SK-N-SH (cell line): ENCODE measurements around the gene SIGLEC8. TPM values are rescaled to one million over a fixed set of nuclear protein-coding genes. Genes with fewer than 3 reads are reported as not detected.

Source experiments
- CTCF ChIA-PET: fragments of 300-600, 350-600 bp; formaldehyde crosslinking; extraction: SDS; loops from one replicate; lab custom pipeline; 2021; lab: Yijun Ruan, JAX
- POLR2A ChIA-PET: fragments of 350-600 bp; sonication (Branson Sonifier 250); formaldehyde crosslinking; extraction: SDS; loops from one replicate; lab custom pipeline; 2020; ENCODE audit warnings: antibody characterized with exemption, inconsistent platforms; lab: Yijun Ruan, JAX
- DNase-seq: peaks from one replicate; pipeline ENCODE4 v3.0.0; 2012
- H2AFZ ChIP-seq: fragments of 200-600 bp; sonication (generic); 2 replicates; pipeline ENCODE4 v1.8.1; 2016; ENCODE audit warnings: antibody characterized with exemption, mild to moderate bottlenecking, low read depth
- H3F3A ChIP-seq: fragments of 200-600 bp; sonication (generic); replicated peaks from 2 replicates; pipeline ENCODE3; 2016; ENCODE audit warnings: antibody characterized with exemption, mild to moderate bottlenecking; ENCODE audit not compliant: insufficient read depth
- H3K27ac ChIP-seq, 2 experiments: fragments of 200-500 bp in 1 of 2; fragments of 200-600 bp in 1 of 2; sonication (Bioruptor generic) in 1 of 2; sonication (generic), shearing (Covaris generic) in 1 of 2; 2 replicates each; pipeline versions ENCODE4 v1.5.1 to v1.6.1; 2014 to 2016; ENCODE audit warnings: low read depth in 2 of 2, inconsistent platforms in 1 of 2, low read length in 1 of 2, mild to moderate bottlenecking in 1 of 2, mixed read lengths in 1 of 2
- H3K27me3 ChIP-seq: fragments of 200-600 bp; sonication (generic), shearing (Covaris generic); 2 replicates; pipeline ENCODE4 v1.6.1; 2016; ENCODE audit warnings: mixed run types; ENCODE audit not compliant: insufficient read depth
- H3K36me3 ChIP-seq, 2 experiments: fragments of 200-500 bp in 1 of 2; fragments of 200-600 bp in 1 of 2; sonication (Bioruptor generic) in 1 of 2; sonication (generic) in 1 of 2; replicated peaks in 1 of 2; 2 replicates each; pipeline versions ENCODE3 to v1.5.1; 2014 to 2016; ENCODE audit warnings: low read length in 1 of 2, mild to moderate bottlenecking in 1 of 2; ENCODE audit not compliant: insufficient read depth in 2 of 2, control insufficient read depth in 1 of 2
- H3K4me1 ChIP-seq, 2 experiments: fragments of 200-500 bp in 1 of 2; fragments of 200-600 bp in 1 of 2; sonication (Bioruptor generic) in 1 of 2; sonication (generic), shearing (Covaris generic) in 1 of 2; 2 replicates each; pipeline versions ENCODE4 v1.5.1 to v1.6.1; 2014 to 2016; ENCODE audit warnings: low read depth in 1 of 2, low read length in 1 of 2, mixed run types in 1 of 2; ENCODE audit not compliant: insufficient read depth in 2 of 2, control insufficient read depth in 1 of 2
- H3K4me2 ChIP-seq: fragments of 200-600 bp; sonication (generic), shearing (Covaris generic); 2 replicates; pipeline ENCODE4 v1.6.1; 2017; ENCODE audit warnings: mixed run types
- H3K4me3 ChIP-seq, 2 experiments: fragments of 200-500 bp in 1 of 2; fragments of 200-600 bp in 1 of 2; sonication (Bioruptor generic) in 1 of 2; sonication (generic), shearing (Covaris generic) in 1 of 2; 2 replicates each; pipeline versions ENCODE4 v1.5.1 to v1.8.1; 2014 to 2016; ENCODE audit warnings: low read depth in 2 of 2, inconsistent platforms in 1 of 2, low read length in 1 of 2, mild to moderate bottlenecking in 1 of 2, mixed read lengths in 1 of 2, moderate library complexity in 1 of 2
- H3K79me2 ChIP-seq: fragments of 200-600 bp; sonication (generic); 2 replicates; pipeline ENCODE4 v1.8.1; 2017; ENCODE audit warnings: mild to moderate bottlenecking; ENCODE audit not compliant: insufficient read depth
- H3K9ac ChIP-seq: fragments of 200-600 bp; sonication (generic); 2 replicates; pipeline ENCODE4 v1.6.1; 2017; ENCODE audit warnings: mixed run types
- H3K9me2 ChIP-seq: fragments of 200-600 bp; sonication (generic); 2 replicates; pipeline ENCODE4 v1.6.1; 2017; ENCODE audit warnings: mixed run types
- H3K9me3 ChIP-seq: fragments of 200-600 bp; sonication (generic); 2 replicates; pipeline ENCODE4 v1.6.1; 2017; ENCODE audit warnings: mixed run types, mild to moderate bottlenecking, moderate library complexity
- H4K20me1 ChIP-seq: fragments of 200-600 bp; sonication (generic); 2 replicates; pipeline ENCODE4 v1.6.1; 2017; ENCODE audit warnings: mild to moderate bottlenecking, mixed run types; ENCODE audit not compliant: insufficient read depth
- CHD2 ChIP-seq: fragments of 150-350 bp; IDR thresholded peaks from 2 replicates; pipeline ENCODE4 v1.6.1; 2018; ENCODE audit warnings: low read length; ENCODE audit not compliant: partially characterized antibody
- ELF1 ChIP-seq: IDR thresholded peaks from 2 replicates; pipeline ENCODE4 v1.4.0; 2012
- EP300 ChIP-seq, 2 experiments: IDR thresholded peaks; 2 replicates each; pipeline versions ENCODE4 v1.4.0 to v1.6.1; 2012; ENCODE audit warnings: borderline replicate concordance in 1 of 2, low read depth in 1 of 2, low read length in 1 of 2
- EZH2phosphoT487 ChIP-seq: fragments of 200-600 bp; sonication (generic); IDR thresholded peaks from 2 replicates; pipeline ENCODE4 v1.6.1; 2017; ENCODE audit warnings: low read depth, mixed run types, mild to moderate bottlenecking, antibody characterized with exemption, moderate library complexity, borderline replicate concordance
- MEF2A ChIP-seq: IDR thresholded peaks from 2 replicates; pipeline ENCODE4 v1.4.0; 2012; ENCODE audit warnings: low read depth, borderline replicate concordance
- NRF1 ChIP-seq: IDR thresholded peaks from 2 replicates; pipeline ENCODE4 v1.6.1; 2012; ENCODE audit warnings: low read depth, mild to moderate bottlenecking, low read length
- POLR2AphosphoS5 ChIP-seq: IDR thresholded peaks from 2 replicates; pipeline ENCODE4 v1.6.1; 2012; ENCODE audit warnings: low read depth, low read length
- SMC3 ChIP-seq: IDR thresholded peaks from 2 replicates; pipeline ENCODE4 v1.6.1; 2012; ENCODE audit warnings: low read depth, low read length, improper control_type of control experiment
- TAF1 ChIP-seq: IDR thresholded peaks from 2 replicates; pipeline ENCODE4 v1.6.1; 2012; ENCODE audit warnings: low read depth, mild to moderate bottlenecking, low read length, moderate library complexity, borderline replicate concordance
- YY1 ChIP-seq: IDR thresholded peaks from 2 replicates; pipeline ENCODE4 v1.4.0; 2012; ENCODE audit warnings: low read depth, mild to moderate bottlenecking
- WGBS: methylation state at CpG from one replicate; pipeline ENCODE4 v1.1.6; 2017; ENCODE audit warnings: low lambda C conversion rate; 5-methylcytosine and 5-hydroxymethylcytosine counted together
- polyA plus RNA-seq, 3 experiments: library from polyadenylated mRNA; depleted of rRNA; stranded (reverse); fragments of >200 nt; gene quantifications; 2 replicates each; pipeline ENCODE4 v1.2.3, GENCODE V29; 2012
- TF ChIP-seq, protein P1 (sequence below): fragments of 150-350 bp; IDR thresholded peaks from 2 replicates; pipeline ENCODE4 v1.6.1; 2017; ENCODE audit warnings: antibody characterized with exemption, low read length, low read depth, borderline replicate concordance
- TF ChIP-seq, protein P2 (sequence below): IDR thresholded peaks from 2 replicates; pipeline ENCODE4 v1.6.1; 2012; ENCODE audit warnings: mild to moderate bottlenecking, low read depth, low read length, moderate library complexity

Gene SIGLEC8
- polyA plus RNA-seq, 1 of the 3 experiments (the other 2 are of a cell fraction), result not detected

DNA sequence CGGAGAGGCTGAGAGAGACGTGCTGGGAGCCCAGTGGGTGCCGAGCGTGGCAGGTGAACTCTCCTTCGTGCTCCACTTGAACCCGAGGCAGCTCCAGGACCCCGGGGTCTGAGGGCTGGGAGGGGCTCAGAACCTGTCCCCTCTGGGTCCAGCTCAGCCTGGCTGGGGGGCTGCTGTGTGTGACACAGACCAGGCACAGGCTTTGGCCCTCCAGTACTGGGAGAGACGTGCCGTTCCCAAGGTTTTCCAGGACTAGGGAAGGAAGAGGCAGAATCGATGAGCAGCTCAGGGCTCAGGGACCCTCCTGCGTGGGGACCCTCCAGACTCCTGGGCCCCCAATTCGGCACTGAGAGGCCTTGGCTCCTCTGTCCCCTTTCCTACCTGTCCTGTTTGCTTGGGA, 43.1 kb downstream of the SIGLEC8 start:
- no peaks in the 10 kb centered on the region for H3F3A ChIP-seq
- H3K4me1 ChIP-seq, result no peaks in the 10 kb centered on the region
- no peak overlapping the region for H3K9ac ChIP-seq
- no peak overlapping the region for H2AFZ ChIP-seq
- H4K20me1 ChIP-seq, result no peaks in the 10 kb centered on the region
- H3K4me2 ChIP-seq, result no peak overlapping the region
- CTCF ChIA-PET, result no interaction called here
- DNase-seq, result no peak
- peaks cover 16% of the 10 kb centered on the region; the same call in 1 of the 2 replicates for H3K27me3 ChIP-seq
- no peaks in the 10 kb centered on the region for H3K36me3 ChIP-seq
- no peak for TF ChIP-seq EZH2phosphoT487
- TF ChIP-seq, all 33 proteins: peak for 0
- Histone ChIP-seq H3K9me3 (no peaks in the 10 kb centered on the region), H3K9me2 (no peaks in the 10 kb centered on the region), H3K4me3 (no peak overlapping the region), H3K79me2 (no peaks in the 10 kb centered on the region), H3K27ac (no peak overlapping the region)
- WGBS, result 16% methylated on average over 5 of the region's 12 CpGs
- POLR2A ChIA-PET, result no interaction called here

DNA sequence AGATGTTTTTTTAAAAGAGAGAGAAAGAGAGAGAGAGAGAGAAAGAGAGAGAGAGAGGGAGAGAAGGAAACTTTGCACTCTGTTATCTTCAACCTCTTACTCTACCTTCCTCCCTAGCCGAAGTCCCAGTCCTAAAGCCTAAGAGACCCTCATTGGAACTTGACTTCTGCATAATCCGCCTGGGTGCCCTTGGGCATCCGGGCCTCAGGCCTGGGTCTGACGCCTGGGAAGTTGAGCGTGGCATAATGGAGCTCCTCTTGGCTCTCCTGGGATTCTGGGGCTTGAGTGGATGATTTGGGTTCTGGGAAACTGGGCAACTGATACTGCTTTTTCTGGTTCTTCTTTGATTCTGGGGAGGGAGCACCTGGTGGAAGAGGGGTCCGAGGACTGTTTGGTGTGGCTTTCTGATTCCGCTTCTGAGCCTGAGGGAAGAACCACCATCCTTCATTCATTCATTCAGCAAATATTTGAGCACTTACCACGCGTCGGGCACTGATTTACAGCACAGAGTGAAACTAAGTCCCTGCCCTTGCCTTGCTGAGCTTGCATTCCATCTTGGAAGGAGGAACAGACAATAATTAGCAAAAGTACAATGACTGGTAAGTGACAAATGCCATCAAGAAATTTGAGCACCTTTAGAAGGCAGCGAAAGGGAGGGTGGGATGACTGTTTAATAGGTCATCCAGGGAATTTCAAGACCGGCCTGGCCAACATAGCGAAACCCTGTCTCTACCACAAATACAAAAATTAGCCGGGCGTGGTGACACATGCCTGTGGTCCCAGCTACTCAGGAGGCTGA, 47.1 kb downstream of the SIGLEC8 start:
- no peak overlapping the region for H2AFZ ChIP-seq
- CTCF ChIA-PET, result interaction anchor here (1.2 to 2.1 kb wide), 2 partner anchors 27 to 115 kb away, joined by 3 to 5 read pairs; no protein-coding TSS in a partner anchor
- no peak overlapping the region for H3K27ac ChIP-seq
- WGBS, result 72% methylated on average over 15 of the region's 15 CpGs
- TF ChIP-seq, protein P1, sequence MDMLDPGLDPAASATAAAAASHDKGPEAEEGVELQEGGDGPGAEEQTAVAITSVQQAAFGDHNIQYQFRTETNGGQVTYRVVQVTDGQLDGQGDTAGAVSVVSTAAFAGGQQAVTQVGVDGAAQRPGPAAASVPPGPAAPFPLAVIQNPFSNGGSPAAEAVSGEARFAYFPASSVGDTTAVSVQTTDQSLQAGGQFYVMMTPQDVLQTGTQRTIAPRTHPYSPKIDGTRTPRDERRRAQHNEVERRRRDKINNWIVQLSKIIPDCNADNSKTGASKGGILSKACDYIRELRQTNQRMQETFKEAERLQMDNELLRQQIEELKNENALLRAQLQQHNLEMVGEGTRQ, result no peak
- TF ChIP-seq, protein P2, sequence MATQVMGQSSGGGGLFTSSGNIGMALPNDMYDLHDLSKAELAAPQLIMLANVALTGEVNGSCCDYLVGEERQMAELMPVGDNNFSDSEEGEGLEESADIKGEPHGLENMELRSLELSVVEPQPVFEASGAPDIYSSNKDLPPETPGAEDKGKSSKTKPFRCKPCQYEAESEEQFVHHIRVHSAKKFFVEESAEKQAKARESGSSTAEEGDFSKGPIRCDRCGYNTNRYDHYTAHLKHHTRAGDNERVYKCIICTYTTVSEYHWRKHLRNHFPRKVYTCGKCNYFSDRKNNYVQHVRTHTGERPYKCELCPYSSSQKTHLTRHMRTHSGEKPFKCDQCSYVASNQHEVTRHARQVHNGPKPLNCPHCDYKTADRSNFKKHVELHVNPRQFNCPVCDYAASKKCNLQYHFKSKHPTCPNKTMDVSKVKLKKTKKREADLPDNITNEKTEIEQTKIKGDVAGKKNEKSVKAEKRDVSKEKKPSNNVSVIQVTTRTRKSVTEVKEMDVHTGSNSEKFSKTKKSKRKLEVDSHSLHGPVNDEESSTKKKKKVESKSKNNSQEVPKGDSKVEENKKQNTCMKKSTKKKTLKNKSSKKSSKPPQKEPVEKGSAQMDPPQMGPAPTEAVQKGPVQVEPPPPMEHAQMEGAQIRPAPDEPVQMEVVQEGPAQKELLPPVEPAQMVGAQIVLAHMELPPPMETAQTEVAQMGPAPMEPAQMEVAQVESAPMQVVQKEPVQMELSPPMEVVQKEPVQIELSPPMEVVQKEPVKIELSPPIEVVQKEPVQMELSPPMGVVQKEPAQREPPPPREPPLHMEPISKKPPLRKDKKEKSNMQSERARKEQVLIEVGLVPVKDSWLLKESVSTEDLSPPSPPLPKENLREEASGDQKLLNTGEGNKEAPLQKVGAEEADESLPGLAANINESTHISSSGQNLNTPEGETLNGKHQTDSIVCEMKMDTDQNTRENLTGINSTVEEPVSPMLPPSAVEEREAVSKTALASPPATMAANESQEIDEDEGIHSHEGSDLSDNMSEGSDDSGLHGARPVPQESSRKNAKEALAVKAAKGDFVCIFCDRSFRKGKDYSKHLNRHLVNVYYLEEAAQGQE, result no peak
- TF ChIP-seq SMC3 (no peak), NRF1 (no peak), POLR2AphosphoS5 (no peak), ELF1 (no peak), TAF1 (no peak), EP300 (IDR thresholded peaks at IDR 0.05; ENCODE audit: borderline replicate concordance in 1 of 2, low read depth in 1 of 2, low read length in 1 of 2) (no peak), MEF2A (no peak), YY1 (no peak), CHD2 (no peak)
- no peak overlapping the region for H3K4me2 ChIP-seq
- H3K27me3 ChIP-seq, result no peaks in the 10 kb centered on the region
- H3K36me3 ChIP-seq, result no peaks in the 10 kb centered on the region
- H3K79me2 ChIP-seq, result no peaks in the 10 kb centered on the region
- no peak for DNase-seq
- H3F3A ChIP-seq, result peaks cover 12% of the 10 kb centered on the region
- H3K9ac ChIP-seq, result no peak overlapping the region
- peaks cover 0 to 6% of the 10 kb centered on the region in 2 experiments; a peak in 2 of 4 replicates for H3K4me1 ChIP-seq
- H4K20me1 ChIP-seq, result no peaks in the 10 kb centered on the region
- no peak overlapping the region for H3K4me3 ChIP-seq
- no peaks in the 10 kb centered on the region for H3K9me3 ChIP-seq
- H3K9me2 ChIP-seq, result no peaks in the 10 kb centered on the region
- POLR2A ChIA-PET, result no interaction called here
